GM23338 (cell line): ENCODE data around the gene CLDN11. TPM values are rescaled to one million over a fixed set of nuclear protein-coding genes. Genes with fewer than 3 reads are reported as not detected.

Experiments
- ATAC-seq: fragments of 200-7000 bp; cut with Tn5 transposase; 3 replicates; pipeline ENCODE4 v1.9.1; 2020
- DNase-seq: peaks from one replicate; pipeline ENCODE4 v3.0.0-alpha.2; 2015; ENCODE audit warnings: low spot score
- H2AFZ ChIP-seq: fragments of 200-600 bp; sonication (generic); 2 replicates; pipeline ENCODE4 v1.8.0; 2016; ENCODE audit warnings: antibody characterized with exemption, mild to moderate bottlenecking, moderate library complexity
- H3F3A ChIP-seq: fragments of 200-600 bp; sonication (generic); replicated peaks from 2 replicates; pipeline ENCODE4 v1.8.0; 2017; ENCODE audit warnings: antibody characterized with exemption, mixed run types, low read depth
- H3K27ac ChIP-seq: fragments of 200-600 bp; sonication (generic); 2 replicates; pipeline ENCODE4 v1.6.1; 2016; ENCODE audit warnings: low read depth
- H3K27me3 ChIP-seq: fragments of 200-600 bp; sonication (generic); 2 replicates; pipeline ENCODE4 v1.8.0; 2016; ENCODE audit warnings: mild to moderate bottlenecking, mixed run types, moderate library complexity; ENCODE audit not compliant: insufficient read depth
- H3K36me3 ChIP-seq: fragments of 200-600 bp; sonication (generic); 2 replicates; pipeline ENCODE4 v1.8.0; 2016; ENCODE audit warnings: mild to moderate bottlenecking; ENCODE audit not compliant: insufficient read depth
- H3K4me1 ChIP-seq: fragments of 200-600 bp; sonication (generic); 2 replicates; pipeline ENCODE4 v1.8.0; 2016; ENCODE audit warnings: mild to moderate bottlenecking, moderate library complexity; ENCODE audit not compliant: insufficient read depth
- H3K4me2 ChIP-seq: fragments of 200-600 bp; sonication (generic); 2 replicates; pipeline ENCODE4 v1.7.1; 2017; ENCODE audit warnings: mixed run types
- H3K4me3 ChIP-seq: fragments of 200-600 bp; sonication (generic); 2 replicates; pipeline ENCODE4 v1.6.1; 2016; ENCODE audit warnings: mixed run types
- H3K79me2 ChIP-seq: fragments of 200-600 bp; sonication (generic); replicated peaks from 2 replicates; pipeline ENCODE4 v1.8.0; 2017; ENCODE audit warnings: mild to moderate bottlenecking; ENCODE audit not compliant: insufficient read depth
- H3K9me2 ChIP-seq: fragments of 200-600 bp; sonication (generic); 2 replicates; pipeline ENCODE4 v1.8.0; 2017; ENCODE audit not compliant: insufficient read depth
- H4K20me1 ChIP-seq: fragments of 200-600 bp; sonication (generic); replicated peaks from 2 replicates; pipeline ENCODE4 v1.8.0; 2017; ENCODE audit warnings: mild to moderate bottlenecking; ENCODE audit not compliant: insufficient read depth
- H3K27ac Mint-ChIP-seq: 2 replicates; pipeline ENCODE4 v1.8.0; 2020; ENCODE audit warnings: inconsistent platforms, mild to moderate bottlenecking, moderate library complexity, mixed read lengths
- H3K27me3 Mint-ChIP-seq: 3 replicates; pipeline ENCODE4 v1.8.0; 2022; ENCODE audit warnings: low read depth, mild to moderate bottlenecking, moderate library complexity, mixed read lengths, inconsistent platforms; ENCODE audit not compliant: insufficient read depth, poor library complexity
- H3K36me3 Mint-ChIP-seq: 3 replicates; pipeline ENCODE4 v1.8.0; 2021; ENCODE audit warnings: low read depth, mild to moderate bottlenecking, inconsistent platforms, moderate library complexity, mixed read lengths
- H3K4me1 Mint-ChIP-seq: 3 replicates; pipeline ENCODE4 v1.8.0; 2020; ENCODE audit warnings: mild to moderate bottlenecking, inconsistent platforms, mixed read lengths
- H3K4me3 Mint-ChIP-seq: 3 replicates; pipeline ENCODE4 v1.8.0; 2021; ENCODE audit warnings: moderate library complexity, mild to moderate bottlenecking, inconsistent platforms, mixed read lengths
- H3K9me3 Mint-ChIP-seq: 3 replicates; pipeline ENCODE4 v1.8.0; 2020; ENCODE audit warnings: moderate library complexity, mild to moderate bottlenecking, inconsistent platforms, mixed read lengths
- CREB1 ChIP-seq: fragments of 250-450 bp; sonication (Bioruptor Pico); IDR thresholded peaks from 2 replicates; pipeline ENCODE4 v1.5.0; 2020; ENCODE audit warnings: low read depth, mild to moderate bottlenecking, moderate library complexity
- EZH2phosphoT487 ChIP-seq: fragments of 200-600 bp; sonication (generic); IDR thresholded peaks from one replicate; pipeline ENCODE4 v1.8.1; 2018; ENCODE audit warnings: antibody characterized with exemption; ENCODE audit not compliant: unreplicated experiment
- JUNB ChIP-seq: IDR thresholded peaks from one replicate; pipeline ENCODE4 v1.6.1; 2016; ENCODE audit warnings: antibody characterized with exemption; ENCODE audit not compliant: unreplicated experiment
- POLR2AphosphoS5 ChIP-seq: IDR thresholded peaks from 2 replicates; pipeline ENCODE4 v1.6.1; 2016; ENCODE audit warnings: antibody characterized with exemption, low read depth
- STAT1 ChIP-seq: IDR thresholded peaks from one replicate; pipeline ENCODE4 v1.6.1; 2016; ENCODE audit warnings: antibody characterized with exemption; ENCODE audit not compliant: unreplicated experiment
- ZNF114 ChIP-seq: fragments of 250-450 bp; sonication (Bioruptor Pico); IDR thresholded peaks from 2 replicates; pipeline ENCODE4 v1.5.0; 2020; ENCODE audit warnings: mild to moderate bottlenecking, moderate library complexity
- ZNF331 ChIP-seq: fragments of 250-450 bp; sonication (Bioruptor Pico); IDR thresholded peaks from 2 replicates; pipeline ENCODE4 v1.5.0; 2020; ENCODE audit warnings: low read depth, mild to moderate bottlenecking, moderate library complexity
- polyA plus RNA-seq: library from polyadenylated mRNA; unstranded; fragments of >200 nt; fragmentation: Nextera tagmentation; extraction: Ambion mirVana; gene quantifications from 2 replicates; pipeline ENCODE4 v1.2.1, GENCODE V29; 2016
- total RNA-seq: library from RNA; depleted of rRNA; stranded (reverse); fragments of >200 nt; shearing (Covaris generic); gene quantifications from 2 replicates; pipeline ENCODE4 v1.2.3, GENCODE V29; 2014
- TF ChIP-seq, protein P1 (sequence below): IDR thresholded peaks from 2 replicates; pipeline ENCODE4 v1.6.1; 2016; ENCODE audit warnings: antibody characterized with exemption
- TF ChIP-seq, protein P2 (sequence below), 2 experiments: fragments of 200-600 bp in 1 of 2; sonication (generic) in 1 of 2; conservative IDR thresholded peaks; 2 replicates each; pipeline versions ENCODE4 v1.5.1 to v1.6.1; 2016 to 2017; ENCODE audit warnings: antibody characterized with exemption in 2 of 2, low read depth in 2 of 2, mild to moderate bottlenecking in 2 of 2, moderate library complexity in 1 of 2
- TF ChIP-seq, protein P3 (sequence below): fragments of 250-450 bp; sonication (Bioruptor Pico); IDR thresholded peaks from 2 replicates; pipeline ENCODE4 v1.5.0; 2020; ENCODE audit warnings: mild to moderate bottlenecking, moderate library complexity

Gene CLDN11
- total and polyA plus RNA-seq, 2 experiments from 2014 or later: 5.2 to 8.3 TPM

DNA sequence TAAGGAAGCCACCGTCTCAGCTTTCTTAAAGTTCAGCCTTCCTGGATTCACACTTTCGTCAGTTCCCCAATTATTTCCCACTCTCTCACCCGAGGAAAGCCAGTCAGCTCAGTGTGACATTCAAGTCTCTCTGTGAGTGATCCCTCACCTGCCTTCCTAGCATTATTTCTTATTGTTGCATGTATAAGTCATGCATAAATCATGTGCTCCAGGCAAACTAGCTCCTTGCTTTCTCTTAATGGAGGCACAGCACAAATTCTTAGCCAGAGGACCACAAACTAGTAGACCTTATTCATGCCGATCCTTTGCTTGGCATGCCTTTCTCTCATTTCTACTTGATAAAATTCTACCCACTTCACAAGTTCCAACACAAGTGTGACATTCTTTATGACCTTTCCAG is 44.3 kb downstream of the CLDN11 start:
- DNase-seq: no peak
- no peak overlapping the region for H3K4me3 ChIP-seq
- H3K4me1 ChIP-seq: peaks cover 29% of the 10 kb centered on the region
- ATAC-seq: no peak
- H3K4me1 Mint-ChIP-seq: peaks cover 26% of the 10 kb centered on the region; the same call in 2 of the 3 replicates
- TF ChIP-seq STAT1 (no peak), CREB1 (CRISPR knock-in tag) (no peak), EZH2phosphoT487 (no peak), ZNF114 (CRISPR knock-in tag) (no peak), JUNB (no peak), POLR2AphosphoS5 (no peak), ZNF331 (CRISPR knock-in tag) (no peak)
- TF ChIP-seq, protein P1, sequence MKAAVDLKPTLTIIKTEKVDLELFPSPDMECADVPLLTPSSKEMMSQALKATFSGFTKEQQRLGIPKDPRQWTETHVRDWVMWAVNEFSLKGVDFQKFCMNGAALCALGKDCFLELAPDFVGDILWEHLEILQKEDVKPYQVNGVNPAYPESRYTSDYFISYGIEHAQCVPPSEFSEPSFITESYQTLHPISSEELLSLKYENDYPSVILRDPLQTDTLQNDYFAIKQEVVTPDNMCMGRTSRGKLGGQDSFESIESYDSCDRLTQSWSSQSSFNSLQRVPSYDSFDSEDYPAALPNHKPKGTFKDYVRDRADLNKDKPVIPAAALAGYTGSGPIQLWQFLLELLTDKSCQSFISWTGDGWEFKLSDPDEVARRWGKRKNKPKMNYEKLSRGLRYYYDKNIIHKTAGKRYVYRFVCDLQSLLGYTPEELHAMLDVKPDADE: no peak
- TF ChIP-seq, protein P2, sequence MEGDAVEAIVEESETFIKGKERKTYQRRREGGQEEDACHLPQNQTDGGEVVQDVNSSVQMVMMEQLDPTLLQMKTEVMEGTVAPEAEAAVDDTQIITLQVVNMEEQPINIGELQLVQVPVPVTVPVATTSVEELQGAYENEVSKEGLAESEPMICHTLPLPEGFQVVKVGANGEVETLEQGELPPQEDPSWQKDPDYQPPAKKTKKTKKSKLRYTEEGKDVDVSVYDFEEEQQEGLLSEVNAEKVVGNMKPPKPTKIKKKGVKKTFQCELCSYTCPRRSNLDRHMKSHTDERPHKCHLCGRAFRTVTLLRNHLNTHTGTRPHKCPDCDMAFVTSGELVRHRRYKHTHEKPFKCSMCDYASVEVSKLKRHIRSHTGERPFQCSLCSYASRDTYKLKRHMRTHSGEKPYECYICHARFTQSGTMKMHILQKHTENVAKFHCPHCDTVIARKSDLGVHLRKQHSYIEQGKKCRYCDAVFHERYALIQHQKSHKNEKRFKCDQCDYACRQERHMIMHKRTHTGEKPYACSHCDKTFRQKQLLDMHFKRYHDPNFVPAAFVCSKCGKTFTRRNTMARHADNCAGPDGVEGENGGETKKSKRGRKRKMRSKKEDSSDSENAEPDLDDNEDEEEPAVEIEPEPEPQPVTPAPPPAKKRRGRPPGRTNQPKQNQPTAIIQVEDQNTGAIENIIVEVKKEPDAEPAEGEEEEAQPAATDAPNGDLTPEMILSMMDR (conservative IDR thresholded peaks at IDR 0.05; ENCODE audit: low read depth in 2 of 2): no peak
- TF ChIP-seq, protein P3, sequence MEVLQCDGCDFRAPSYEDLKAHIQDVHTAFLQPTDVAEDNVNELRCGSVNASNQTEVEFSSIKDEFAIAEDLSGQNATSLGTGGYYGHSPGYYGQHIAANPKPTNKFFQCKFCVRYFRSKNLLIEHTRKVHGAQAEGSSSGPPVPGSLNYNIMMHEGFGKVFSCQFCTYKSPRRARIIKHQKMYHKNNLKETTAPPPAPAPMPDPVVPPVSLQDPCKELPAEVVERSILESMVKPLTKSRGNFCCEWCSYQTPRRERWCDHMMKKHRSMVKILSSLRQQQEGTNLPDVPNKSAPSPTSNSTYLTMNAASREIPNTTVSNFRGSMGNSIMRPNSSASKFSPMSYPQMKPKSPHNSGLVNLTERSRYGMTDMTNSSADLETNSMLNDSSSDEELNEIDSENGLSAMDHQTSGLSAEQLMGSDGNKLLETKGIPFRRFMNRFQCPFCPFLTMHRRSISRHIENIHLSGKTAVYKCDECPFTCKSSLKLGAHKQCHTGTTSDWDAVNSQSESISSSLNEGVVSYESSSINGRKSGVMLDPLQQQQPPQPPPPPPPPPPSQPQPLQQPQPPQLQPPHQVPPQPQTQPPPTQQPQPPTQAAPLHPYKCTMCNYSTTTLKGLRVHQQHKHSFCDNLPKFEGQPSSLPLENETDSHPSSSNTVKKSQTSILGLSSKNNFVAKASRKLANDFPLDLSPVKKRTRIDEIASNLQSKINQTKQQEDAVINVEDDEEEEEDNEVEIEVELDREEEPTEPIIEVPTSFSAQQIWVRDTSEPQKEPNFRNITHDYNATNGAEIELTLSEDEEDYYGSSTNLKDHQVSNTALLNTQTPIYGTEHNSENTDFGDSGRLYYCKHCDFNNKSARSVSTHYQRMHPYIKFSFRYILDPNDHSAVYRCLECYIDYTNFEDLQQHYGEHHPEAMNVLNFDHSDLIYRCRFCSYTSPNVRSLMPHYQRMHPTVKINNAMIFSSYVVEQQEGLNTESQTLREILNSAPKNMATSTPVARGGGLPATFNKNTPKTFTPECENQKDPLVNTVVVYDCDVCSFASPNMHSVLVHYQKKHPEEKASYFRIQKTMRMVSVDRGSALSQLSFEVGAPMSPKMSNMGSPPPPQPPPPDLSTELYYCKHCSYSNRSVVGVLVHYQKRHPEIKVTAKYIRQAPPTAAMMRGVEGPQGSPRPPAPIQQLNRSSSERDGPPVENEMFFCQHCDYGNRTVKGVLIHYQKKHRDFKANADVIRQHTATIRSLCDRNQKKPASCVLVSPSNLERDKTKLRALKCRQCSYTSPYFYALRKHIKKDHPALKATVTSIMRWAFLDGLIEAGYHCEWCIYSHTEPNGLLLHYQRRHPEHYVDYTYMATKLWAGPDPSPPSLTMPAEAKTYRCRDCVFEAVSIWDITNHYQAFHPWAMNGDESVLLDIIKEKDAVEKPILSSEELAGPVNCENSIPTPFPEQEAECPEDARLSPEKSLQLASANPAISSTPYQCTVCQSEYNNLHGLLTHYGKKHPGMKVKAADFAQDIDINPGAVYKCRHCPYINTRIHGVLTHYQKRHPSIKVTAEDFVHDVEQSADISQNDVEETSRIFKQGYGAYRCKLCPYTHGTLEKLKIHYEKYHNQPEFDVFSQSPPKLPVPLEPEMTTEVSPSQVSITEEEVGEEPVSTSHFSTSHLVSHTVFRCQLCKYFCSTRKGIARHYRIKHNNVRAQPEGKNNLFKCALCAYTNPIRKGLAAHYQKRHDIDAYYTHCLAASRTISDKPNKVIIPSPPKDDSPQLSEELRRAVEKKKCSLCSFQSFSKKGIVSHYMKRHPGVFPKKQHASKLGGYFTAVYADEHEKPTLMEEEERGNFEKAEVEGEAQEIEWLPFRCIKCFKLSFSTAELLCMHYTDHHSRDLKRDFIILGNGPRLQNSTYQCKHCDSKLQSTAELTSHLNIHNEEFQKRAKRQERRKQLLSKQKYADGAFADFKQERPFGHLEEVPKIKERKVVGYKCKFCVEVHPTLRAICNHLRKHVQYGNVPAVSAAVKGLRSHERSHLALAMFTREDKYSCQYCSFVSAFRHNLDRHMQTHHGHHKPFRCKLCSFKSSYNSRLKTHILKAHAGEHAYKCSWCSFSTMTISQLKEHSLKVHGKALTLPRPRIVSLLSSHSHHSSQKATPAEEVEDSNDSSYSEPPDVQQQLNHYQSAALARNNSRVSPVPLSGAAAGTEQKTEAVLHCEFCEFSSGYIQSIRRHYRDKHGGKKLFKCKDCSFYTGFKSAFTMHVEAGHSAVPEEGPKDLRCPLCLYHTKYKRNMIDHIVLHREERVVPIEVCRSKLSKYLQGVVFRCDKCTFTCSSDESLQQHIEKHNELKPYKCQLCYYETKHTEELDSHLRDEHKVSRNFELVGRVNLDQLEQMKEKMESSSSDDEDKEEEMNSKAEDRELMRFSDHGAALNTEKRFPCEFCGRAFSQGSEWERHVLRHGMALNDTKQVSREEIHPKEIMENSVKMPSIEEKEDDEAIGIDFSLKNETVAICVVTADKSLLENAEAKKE: no peak
- H3K4me3 Mint-ChIP-seq: no peak overlapping the region
- no peak overlapping the region for H3K27ac Mint-ChIP-seq
- no peaks in the 10 kb centered on the region for H3K79me2 ChIP-seq
- no peaks in the 10 kb centered on the region for H4K20me1 ChIP-seq
- H3K27me3 ChIP-seq: no peaks in the 10 kb centered on the region
- H3K27me3 Mint-ChIP-seq: no peaks in the 10 kb centered on the region
- H3K4me2 ChIP-seq: no peak overlapping the region
- H3K27ac ChIP-seq: no peak overlapping the region
- no peaks in the 10 kb centered on the region for H3F3A ChIP-seq
- 0 out of 2 replicates have a peak overlapping the region, but pooled peaks have one; percentile 30 for H2AFZ ChIP-seq
- no peaks in the 10 kb centered on the region for H3K36me3 ChIP-seq
- no peaks in the 10 kb centered on the region for H3K9me3 Mint-ChIP-seq
- H3K36me3 Mint-ChIP-seq: no peaks in the 10 kb centered on the region
- no peaks in the 10 kb centered on the region for H3K9me2 ChIP-seq
